Coronary artery (tissue), 2 donors: Measurements from ENCODE around the gene DRAP1.

Experiments used
- DNase-seq: peaks from one replicate; pipeline ENCODE4 v3.0.0-alpha.2; 2017; ENCODE audit warnings: low spot score
- H3K27ac ChIP-seq, 2 donors: fragments of 200-600 bp; sonication (generic); one replicate each; pipeline ENCODE4 v1.5.1; 2016 to 2019
- H3K4me3 ChIP-seq: fragments of 200-600 bp; sonication (generic); 2 replicates; pipeline ENCODE4 v1.5.1; 2016; ENCODE audit warnings: mild to moderate bottlenecking, moderate library complexity
- TF ChIP-seq, protein P1 (sequence below): fragments of 200-600 bp; sonication (generic); IDR thresholded peaks from one replicate; pipeline ENCODE4 v1.5.1; 2019; ENCODE audit warnings: antibody characterized with exemption

The DRAP1 gene

GRCh38 chr11:65915101-65915820 lies 4.0 kb upstream of the DRAP1 start:
- Histone ChIP-seq H3K4me3 (peak overlapping the region; percentile 82), H3K27ac (peak overlapping the region; percentile 96 to 98)
- TF ChIP-seq, protein P1, sequence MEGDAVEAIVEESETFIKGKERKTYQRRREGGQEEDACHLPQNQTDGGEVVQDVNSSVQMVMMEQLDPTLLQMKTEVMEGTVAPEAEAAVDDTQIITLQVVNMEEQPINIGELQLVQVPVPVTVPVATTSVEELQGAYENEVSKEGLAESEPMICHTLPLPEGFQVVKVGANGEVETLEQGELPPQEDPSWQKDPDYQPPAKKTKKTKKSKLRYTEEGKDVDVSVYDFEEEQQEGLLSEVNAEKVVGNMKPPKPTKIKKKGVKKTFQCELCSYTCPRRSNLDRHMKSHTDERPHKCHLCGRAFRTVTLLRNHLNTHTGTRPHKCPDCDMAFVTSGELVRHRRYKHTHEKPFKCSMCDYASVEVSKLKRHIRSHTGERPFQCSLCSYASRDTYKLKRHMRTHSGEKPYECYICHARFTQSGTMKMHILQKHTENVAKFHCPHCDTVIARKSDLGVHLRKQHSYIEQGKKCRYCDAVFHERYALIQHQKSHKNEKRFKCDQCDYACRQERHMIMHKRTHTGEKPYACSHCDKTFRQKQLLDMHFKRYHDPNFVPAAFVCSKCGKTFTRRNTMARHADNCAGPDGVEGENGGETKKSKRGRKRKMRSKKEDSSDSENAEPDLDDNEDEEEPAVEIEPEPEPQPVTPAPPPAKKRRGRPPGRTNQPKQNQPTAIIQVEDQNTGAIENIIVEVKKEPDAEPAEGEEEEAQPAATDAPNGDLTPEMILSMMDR = no peak
- DNase-seq = no peak

DNA sequence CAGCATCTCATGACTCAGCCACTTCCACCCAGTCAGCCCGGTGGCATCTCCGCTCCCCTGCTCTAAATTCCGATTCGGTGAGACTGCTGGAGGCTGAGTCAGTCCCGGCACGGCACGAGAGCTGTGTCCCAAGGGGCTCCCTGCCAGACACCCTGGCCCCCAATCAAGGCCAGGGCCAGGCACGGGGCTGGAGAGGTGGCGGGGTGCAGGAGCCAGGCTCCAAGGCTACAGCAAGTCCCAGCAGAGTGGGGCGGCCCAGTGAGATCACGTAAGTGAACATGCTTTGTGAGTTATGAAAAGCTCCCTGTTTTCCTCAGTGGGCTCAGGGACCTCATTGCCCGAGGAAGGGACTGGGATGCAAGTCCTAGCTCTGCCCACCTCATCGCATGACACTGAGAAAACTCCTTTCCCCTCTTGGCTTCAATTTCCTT lies 3.4 kb upstream of the DRAP1 start:
- Histone ChIP-seq H3K27ac (peak overlapping the region; percentile 96 to 98), H3K4me3 (peak overlapping the region; percentile 82)
- TF ChIP-seq, protein P1 = no peak
- DNase-seq = peak; percentile 96

- Histone ChIP-seq H3K27ac (peak overlapping the region; percentile 96 to 98), H3K4me3 (peak overlapping the region; percentile 82)
- DNase-seq = no peak
- TF ChIP-seq, protein P1 = no peak
Observed at GRCh38 chr11:65916391-65916790, 2.8 kb upstream of the DRAP1 start.

- Histone ChIP-seq H3K27ac (peak overlapping the region; percentile 96 to 98), H3K4me3 (peak overlapping the region; percentile 82)
- no peak for DNase-seq
- TF ChIP-seq, protein P1 = no peak
Observed at GRCh38 chr11:65917077-65917433, 2.2 kb upstream of the DRAP1 start.

DNA sequence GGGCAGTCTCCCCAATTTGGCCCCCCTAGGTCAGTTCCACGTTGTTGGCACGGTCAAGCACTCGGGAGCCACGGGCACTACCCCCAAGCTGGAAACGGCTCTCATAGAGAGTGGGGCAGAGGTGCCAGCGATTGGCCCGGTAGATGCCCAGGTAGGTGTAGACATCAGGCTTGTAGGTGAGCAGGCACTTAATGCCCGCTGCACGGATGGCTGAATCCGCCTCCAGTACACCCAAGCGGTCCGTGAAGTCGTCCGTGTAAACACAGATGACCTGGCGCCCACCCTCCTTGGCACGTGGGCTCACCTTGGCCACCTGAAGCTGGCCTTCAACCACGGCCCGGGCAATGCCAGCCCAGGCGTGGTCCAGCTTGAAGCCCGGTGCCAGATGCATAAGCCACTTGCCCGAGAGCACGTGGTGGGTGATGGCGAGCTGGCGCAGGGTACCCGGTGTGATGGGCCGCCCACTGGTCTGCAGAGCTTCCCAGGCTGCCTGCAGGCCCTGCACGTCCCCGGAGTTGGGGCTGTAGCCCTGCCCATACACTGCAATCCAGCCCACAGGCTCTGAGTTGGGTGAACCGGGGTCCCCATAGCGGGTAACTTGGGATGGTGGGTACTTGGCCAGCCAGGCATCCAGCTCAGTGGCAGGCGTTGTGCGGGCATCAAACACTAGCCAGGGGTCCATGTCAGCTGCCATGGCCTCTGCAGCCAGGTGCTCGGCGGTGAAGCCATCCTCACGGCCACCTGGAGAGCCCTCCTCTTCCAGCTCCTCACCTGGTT lies 1.6 kb upstream of the DRAP1 start:
- peak overlapping the region; percentile 82 for H3K4me3 ChIP-seq
- peak overlapping the region; percentile 96 to 98 for H3K27ac ChIP-seq
- TF ChIP-seq, protein P1 = no peak
- no peak for DNase-seq

DNA sequence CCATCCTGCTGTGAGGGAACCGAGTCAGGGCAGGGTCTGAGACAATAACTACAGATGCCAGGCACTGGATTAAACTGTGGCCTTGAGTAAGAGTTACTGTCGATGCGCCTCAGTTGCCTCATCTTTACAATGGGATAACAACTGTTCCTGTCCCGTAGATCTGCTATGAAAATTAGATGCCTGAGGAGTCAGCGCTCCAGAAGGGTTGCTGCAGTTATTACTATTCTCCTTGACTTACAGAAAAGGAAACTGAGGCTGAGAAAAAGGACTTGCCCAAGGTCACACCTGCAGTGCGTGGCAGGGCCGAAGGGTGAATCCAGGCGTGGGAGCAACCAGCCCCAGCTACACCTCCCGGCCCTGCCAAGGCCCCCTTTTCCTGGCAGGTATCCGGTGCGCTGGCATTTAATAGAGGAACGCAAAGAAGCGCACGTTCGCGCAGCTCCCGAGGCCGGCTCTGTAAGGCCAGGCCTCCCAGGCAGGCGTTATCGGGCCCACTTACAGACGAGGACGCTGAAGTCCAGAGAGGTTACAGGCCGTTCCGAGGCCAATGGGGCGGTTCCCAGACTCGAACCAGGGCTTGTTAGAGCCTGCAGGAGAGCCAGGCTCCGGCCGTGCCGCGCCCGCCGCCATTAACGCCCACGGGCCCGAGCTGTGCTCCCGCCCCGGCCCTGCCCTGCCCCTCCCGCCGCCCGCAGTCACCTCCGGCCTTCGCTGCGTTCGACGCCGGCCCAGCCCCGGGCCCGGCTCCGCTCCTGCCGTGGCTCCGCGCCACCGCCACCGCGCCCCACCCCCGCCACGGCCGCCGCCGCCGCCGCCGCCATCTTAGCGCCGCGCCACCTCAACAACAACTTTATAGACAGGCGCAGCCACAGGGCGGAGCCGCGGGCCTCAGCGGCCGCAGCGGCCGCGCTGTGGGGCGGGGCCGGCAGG lies 750 bp upstream of the DRAP1 start, which contains the start of gene C11orf68:
C11orf68 (minus strand) TSS at position 852 of the 930 bp plus-strand sequence; CDS start at position 821, 31 bp downstream.
- DNase-seq = no peak
- H3K4me3 ChIP-seq = peak within 1 kb of the TSS; percentile 88
- TF ChIP-seq, protein P1 = no peak
- peak within 1 kb of the TSS; percentile 96 to 98 for H3K27ac ChIP-seq
